Adrenal gland (tissue), 12 donors: Measurements from ENCODE around the gene SH2D6. TPM values are rescaled to one million over a fixed set of nuclear protein-coding genes. Genes with fewer than 3 reads are reported as not detected.

Source experiments
- DNase-seq, 7 donors: peaks; one replicate each; pipeline ENCODE4 v3.0.0-alpha.2; 2019 to 2020
- H3K27ac ChIP-seq, 5 donors: fragments of 200-600 bp; sonication (generic) in 4 of 5; 1 replicate in 3 of 5; 2 replicates in 2 of 5; pipeline versions ENCODE4 v1.5.1 to v1.8.0; 2016 to 2020; ENCODE audit warnings: mild to moderate bottlenecking in 1 of 5
- H3K27me3 ChIP-seq: fragments of 200-600 bp; 2 replicates; pipeline ENCODE4 v1.8.0; 2021
- H3K36me3 ChIP-seq, 2 donors: fragments of 200-600 bp; replicated peaks in 1 of 2; 1 replicate in 1 of 2; 2 replicates in 1 of 2; pipeline versions ENCODE4 v1.5.1 to v1.8.0; 2018 to 2022
- H3K4me1 ChIP-seq, 2 donors: fragments of 200-600 bp; replicated peaks in 1 of 2; 1 replicate in 1 of 2; 2 replicates in 1 of 2; pipeline versions ENCODE4 v1.5.1 to v1.8.0; 2018 to 2021
- H3K4me3 ChIP-seq, 4 donors: fragments of 200-600 bp; sonication (generic) in 3 of 4; one replicate each; pipeline ENCODE4 v1.5.1; 2016 to 2018
- H3K9me3 ChIP-seq, 3 donors: fragments of 200-600 bp; sonication (generic) in 1 of 3; replicated peaks in 1 of 3; 1 replicate in 2 of 3; 2 replicates in 1 of 3; pipeline versions ENCODE4 v1.5.1 to v1.8.0; 2016 to 2021
- POLR2A ChIP-seq, 2 donors: fragments of 450-650 bp; IDR thresholded peaks; one replicate each; pipeline ENCODE4 v1.6.1; 2017; ENCODE audit warnings: antibody characterized with exemption in 2 of 2, mild to moderate bottlenecking in 2 of 2, moderate library complexity in 1 of 2
- WGBS, 4 donors: extraction: QIAGEN DNeasy Blood & Tissue Kit in 2 of 4; methylation state at CpG; one replicate each; pipeline versions ENCODE4 v1.1.5 to v1.1.7; 2013 to 2017; 5-methylcytosine and 5-hydroxymethylcytosine counted together
- intact Hi-C, 2 donors: fragments of 100-400 bp; cut with DNase I; formaldehyde crosslinking; loops; one replicate each; pipeline versions ENCODE4 v1.14.1 to v1.15.0; 2022 to 2023
- polyA plus RNA-seq, 3 donors: library from polyadenylated mRNA; stranded (reverse); fragments of 200-250 nt in 2 of 3; fragments of 350-450 nt in 1 of 3; fragmentation: Illumina TruSeq in 1 of 3; extraction: RNeasy Lipid Tissue Mini Kit (QIAGEN cat#74804) in 1 of 3; gene quantifications; one replicate each; pipeline ENCODE4 v1.2.3, GENCODE V29; 2013 to 2014
- total RNA-seq, 9 donors: library from RNA; depleted of rRNA in 4 of 9; stranded (reverse); fragments of >200 nt in 4 of 9; fragments of 120-200 nt in 1 of 9; fragmentation: NEBNext Ultra II Directional in 1 of 9; extraction: Animal tissue kit (Norgen Biotek cat#: 25700) in 1 of 9; gene quantifications; one replicate each; pipeline versions ENCODE4 v1.1.0 to v1.2.4, GENCODE V29; 2013 to 2023
- TF ChIP-seq, protein P1 (sequence below), 6 experiments: fragments of 450-650 bp in 4 of 6; fragments of 200-600 bp in 2 of 6; sonication (generic) in 1 of 6; IDR thresholded peaks; 1 replicate in 5 of 6; 2 replicates in 1 of 6; pipeline versions ENCODE4 v1.5.1 to v1.8.0; 2016 to 2021; ENCODE audit warnings: antibody characterized with exemption in 6 of 6, mild to moderate bottlenecking in 2 of 6, moderate library complexity in 1 of 6
- donor health status: healthy with polysubstance abuse.
- donor health status: Bipolar disorder and iron deficiency.
- donor health status: DM: yes; HTN: yes; CAD: no.
- donor health status: DM: no; HTN: no; CAD: no.
- donor health status: DM: no; HTN: no; CAD: no.
- donor health status: DM: yes; HTN: yes; CAD: no.

Gene SH2D6
- total and polyA plus RNA-seq, 12 donors, result 0.53 to 4.2 (median 0.74) TPM; not detected in 5

DNA sequence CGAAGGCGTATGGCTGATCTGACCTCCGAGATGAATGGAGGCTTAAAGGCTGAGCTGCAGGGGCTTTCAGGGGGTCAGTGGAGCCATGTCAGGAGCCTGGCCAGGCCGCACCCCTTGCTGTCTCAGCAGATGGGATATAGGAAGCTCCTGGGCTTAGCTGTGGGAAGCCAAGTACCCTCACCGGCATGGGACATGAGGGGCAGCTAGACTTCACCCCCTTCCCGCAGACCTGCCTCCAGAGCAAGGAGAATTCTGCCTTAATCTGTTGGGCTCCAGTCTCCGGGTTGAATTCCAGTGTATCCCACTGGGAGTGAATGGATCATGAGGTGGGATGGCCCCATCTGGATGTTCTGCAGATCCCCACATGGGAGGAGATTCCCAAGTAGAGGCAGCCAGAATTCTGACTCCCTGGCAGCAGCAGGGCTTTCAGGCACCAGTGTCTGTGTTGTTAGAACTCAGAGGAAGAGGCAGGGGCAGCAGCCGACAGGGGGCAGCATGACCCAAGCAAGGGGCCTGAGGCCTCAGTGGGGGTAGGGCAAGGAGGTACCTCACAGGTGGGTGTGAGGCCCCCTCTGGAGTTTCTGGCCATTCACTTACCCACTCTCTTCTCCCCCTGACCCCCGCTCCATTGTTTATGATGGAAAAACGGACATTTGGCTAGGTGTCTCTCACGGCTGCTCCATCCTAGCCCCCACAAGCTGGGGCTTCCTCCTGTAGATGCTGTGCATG, 27.4 kb upstream of the SH2D6 start:
- H3K27ac ChIP-seq, result no peak overlapping the region
- H3K36me3 ChIP-seq, result peaks cover 0 to 43% of the 10 kb centered on the region in 2 donors
- no peaks in the 10 kb centered on the region for H3K9me3 ChIP-seq
- no peak overlapping the region for H3K4me3 ChIP-seq
- no peak for TF ChIP-seq POLR2A (IDR thresholded peaks at IDR 0.05)
- TF ChIP-seq, protein P1, sequence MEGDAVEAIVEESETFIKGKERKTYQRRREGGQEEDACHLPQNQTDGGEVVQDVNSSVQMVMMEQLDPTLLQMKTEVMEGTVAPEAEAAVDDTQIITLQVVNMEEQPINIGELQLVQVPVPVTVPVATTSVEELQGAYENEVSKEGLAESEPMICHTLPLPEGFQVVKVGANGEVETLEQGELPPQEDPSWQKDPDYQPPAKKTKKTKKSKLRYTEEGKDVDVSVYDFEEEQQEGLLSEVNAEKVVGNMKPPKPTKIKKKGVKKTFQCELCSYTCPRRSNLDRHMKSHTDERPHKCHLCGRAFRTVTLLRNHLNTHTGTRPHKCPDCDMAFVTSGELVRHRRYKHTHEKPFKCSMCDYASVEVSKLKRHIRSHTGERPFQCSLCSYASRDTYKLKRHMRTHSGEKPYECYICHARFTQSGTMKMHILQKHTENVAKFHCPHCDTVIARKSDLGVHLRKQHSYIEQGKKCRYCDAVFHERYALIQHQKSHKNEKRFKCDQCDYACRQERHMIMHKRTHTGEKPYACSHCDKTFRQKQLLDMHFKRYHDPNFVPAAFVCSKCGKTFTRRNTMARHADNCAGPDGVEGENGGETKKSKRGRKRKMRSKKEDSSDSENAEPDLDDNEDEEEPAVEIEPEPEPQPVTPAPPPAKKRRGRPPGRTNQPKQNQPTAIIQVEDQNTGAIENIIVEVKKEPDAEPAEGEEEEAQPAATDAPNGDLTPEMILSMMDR (IDR thresholded peaks at IDR 0.05), result peak; percentile 11 to 51 (median 36)
- H3K4me1 ChIP-seq, result peaks cover 3 to 9% of the 10 kb centered on the region in 2 donors
- H3K27me3 ChIP-seq, result no peaks in the 10 kb centered on the region
- WGBS, 4 donors, result 81 to 95% (median 86%) methylated on average over 6 to 11 of the region's 11 CpGs
- intact Hi-C loops, result no loop called here
- peak in 5 of 7 donors; percentile 43 to 70 (median 48) for DNase-seq

DNA sequence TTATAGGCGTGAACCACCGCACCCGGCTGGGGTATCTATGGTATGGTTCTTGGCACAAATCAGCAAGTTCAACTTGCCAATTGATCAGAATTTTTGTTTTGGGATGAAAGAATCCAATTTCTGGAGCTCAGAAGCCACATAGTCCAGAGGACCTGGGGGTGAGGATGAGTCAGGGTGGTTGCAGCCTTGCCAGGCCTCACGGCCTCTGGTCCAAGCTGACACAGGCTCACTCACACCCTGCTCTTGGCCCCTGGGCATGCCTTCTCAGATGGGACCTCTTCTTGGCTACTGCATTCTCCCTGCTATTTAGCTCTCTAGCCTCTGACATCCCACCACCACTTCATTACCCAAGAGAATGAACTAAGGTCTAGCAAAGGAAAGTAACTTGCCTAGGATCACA, 24.7 kb upstream of the SH2D6 start:
- WGBS, 4 donors, result 79 to 95% (median 84%) methylated on average over 3 to 4 of the region's 4 CpGs
- intact Hi-C loops, result loop anchor here in 1 of 2 donors (1.0 kb wide), 1 partner anchor 29 kb away; no protein-coding TSS in a partner anchor
- peaks cover 3 to 9% of the 10 kb centered on the region in 2 donors for H3K4me1 ChIP-seq
- H3K36me3 ChIP-seq, result peaks cover 0 to 23% of the 10 kb centered on the region in 2 donors
- TF ChIP-seq POLR2A (IDR thresholded peaks at IDR 0.05), result no peak
- TF ChIP-seq, protein P1 (IDR thresholded peaks at IDR 0.05), result no peak
- no peaks in the 10 kb centered on the region for H3K9me3 ChIP-seq
- peak overlapping the region in 3 of 5 donors; percentile 13 to 61 (median 19) for H3K27ac ChIP-seq
- DNase-seq, result peak in 5 of 7 donors; percentile 42 to 47 (median 45)
- H3K4me3 ChIP-seq, result no peak overlapping the region
- H3K27me3 ChIP-seq, result no peaks in the 10 kb centered on the region

DNA sequence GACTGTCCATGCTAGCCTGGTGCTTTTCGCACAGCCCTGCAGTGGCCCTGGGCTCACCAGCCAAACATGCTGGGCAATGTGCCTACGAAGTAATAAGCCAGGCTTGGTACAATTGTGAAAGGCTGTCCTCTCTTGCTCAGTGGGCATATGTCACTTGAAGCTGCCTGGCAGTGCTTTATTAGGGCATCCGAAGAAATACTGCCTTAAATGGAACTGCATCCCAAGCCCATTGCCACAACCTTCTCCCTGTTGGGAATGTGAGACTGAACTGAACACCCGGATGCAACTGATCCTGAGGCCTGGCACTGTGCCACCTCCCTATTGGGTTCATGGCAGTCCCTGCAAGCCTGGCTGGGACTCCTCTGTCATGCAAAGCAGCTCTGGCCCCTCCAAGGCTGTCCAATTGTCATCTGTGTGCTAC, 24.2 kb upstream of the SH2D6 start:
- no peak overlapping the region for H3K4me3 ChIP-seq
- intact Hi-C loops, result loop anchor here in 1 of 2 donors (1.0 kb wide), 1 partner anchor 29 kb away; no protein-coding TSS in a partner anchor
- H3K4me1 ChIP-seq, result peaks cover 3 to 9% of the 10 kb centered on the region in 2 donors
- peak overlapping the region in 3 of 5 donors; percentile 13 to 61 (median 19) for H3K27ac ChIP-seq
- 49 to 77% (median 55%) methylated on average over 2 to 4 of the region's 4 CpGs for WGBS, 4 donors
- TF ChIP-seq, protein P1 (IDR thresholded peaks at IDR 0.05), result no peak
- no peak for TF ChIP-seq POLR2A (IDR thresholded peaks at IDR 0.05)
- H3K27me3 ChIP-seq, result no peaks in the 10 kb centered on the region
- peak; percentile 48 to 78 (median 61) for DNase-seq
- H3K36me3 ChIP-seq, result peaks cover 0 to 23% of the 10 kb centered on the region in 2 donors
- H3K9me3 ChIP-seq, result no peaks in the 10 kb centered on the region

DNA sequence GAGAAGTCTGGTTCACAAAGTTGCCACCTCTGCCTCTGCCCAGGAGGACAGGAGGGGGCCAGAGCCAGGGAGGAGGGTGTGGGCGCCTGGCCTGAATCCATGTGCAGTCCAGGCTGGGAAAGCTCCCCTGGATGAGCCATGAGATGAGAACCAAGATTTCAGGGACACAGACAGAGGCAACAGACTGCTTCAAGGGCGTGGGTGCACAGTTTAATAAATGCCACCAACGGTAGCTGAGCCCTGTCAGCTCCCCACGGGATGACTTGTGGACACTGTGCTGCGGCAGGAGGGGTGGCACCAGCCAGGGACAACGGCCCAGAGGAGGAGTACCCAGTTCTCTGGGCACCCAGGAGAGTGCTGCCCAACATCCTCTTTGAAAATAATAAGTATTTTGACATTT, 23.5 kb upstream of the SH2D6 start:
- H3K9me3 ChIP-seq, result no peaks in the 10 kb centered on the region
- TF ChIP-seq, protein P1 (IDR thresholded peaks at IDR 0.05), result no peak
- no peak for TF ChIP-seq POLR2A (IDR thresholded peaks at IDR 0.05)

More for the DNA sequence above, 23.5 kb upstream of the SH2D6 start:
- 34 to 49% (median 39%) methylated on average over 5 to 6 of the region's 6 CpGs for WGBS, 4 donors
- intact Hi-C loops, result loop anchor here in 1 of 2 donors (1.0 kb wide), 1 partner anchor 28 kb away; no protein-coding TSS in a partner anchor
- Histone ChIP-seq H3K27ac (no peak overlapping the region), H3K4me3 (no peak overlapping the region), H3K27me3 (no peaks in the 10 kb centered on the region), H3K36me3 (peaks cover 0 to 17% of the 10 kb centered on the region in 2 donors), H3K4me1 (peaks cover 3 to 9% of the 10 kb centered on the region in 2 donors)
- DNase-seq, result peak in 2 of 7 donors; percentile 43 to 45
